ENCODE results near the gene CASZ1.

DNA sequence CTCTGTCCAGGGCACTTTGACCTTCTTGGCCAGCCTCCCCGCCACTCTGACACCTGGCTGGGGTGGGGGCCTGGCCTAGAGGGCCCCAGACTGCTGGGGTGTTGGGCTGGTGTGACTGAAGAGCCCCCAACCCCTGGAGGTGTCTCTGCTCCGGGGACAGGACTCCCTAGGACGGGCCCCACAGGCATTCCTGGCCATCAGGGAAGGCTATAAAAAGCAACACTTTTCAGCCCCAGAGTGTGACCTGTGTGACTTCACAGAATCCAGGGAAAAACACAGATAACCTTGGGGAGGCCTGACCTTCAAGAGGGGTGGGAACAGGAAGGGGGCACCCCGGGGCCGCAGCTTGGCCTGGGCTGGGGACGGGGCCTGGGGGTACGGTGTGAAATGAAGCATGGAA, 24.0 kb upstream of the CASZ1 start:
- TF ChIP-seq SMC3 (IDR thresholded peaks at IDR 0.05) (no peak), SREBF2 (IDR thresholded peaks at IDR 0.05) (no peak), HOXA7 (CRISPR knock-in tag; IDR thresholded peaks at IDR 0.05) (no peak), RCOR1 (IDR thresholded peaks at IDR 0.05; ENCODE audit: low read depth, low read length) (no peak)
- TF ChIP-seq, protein P1, sequence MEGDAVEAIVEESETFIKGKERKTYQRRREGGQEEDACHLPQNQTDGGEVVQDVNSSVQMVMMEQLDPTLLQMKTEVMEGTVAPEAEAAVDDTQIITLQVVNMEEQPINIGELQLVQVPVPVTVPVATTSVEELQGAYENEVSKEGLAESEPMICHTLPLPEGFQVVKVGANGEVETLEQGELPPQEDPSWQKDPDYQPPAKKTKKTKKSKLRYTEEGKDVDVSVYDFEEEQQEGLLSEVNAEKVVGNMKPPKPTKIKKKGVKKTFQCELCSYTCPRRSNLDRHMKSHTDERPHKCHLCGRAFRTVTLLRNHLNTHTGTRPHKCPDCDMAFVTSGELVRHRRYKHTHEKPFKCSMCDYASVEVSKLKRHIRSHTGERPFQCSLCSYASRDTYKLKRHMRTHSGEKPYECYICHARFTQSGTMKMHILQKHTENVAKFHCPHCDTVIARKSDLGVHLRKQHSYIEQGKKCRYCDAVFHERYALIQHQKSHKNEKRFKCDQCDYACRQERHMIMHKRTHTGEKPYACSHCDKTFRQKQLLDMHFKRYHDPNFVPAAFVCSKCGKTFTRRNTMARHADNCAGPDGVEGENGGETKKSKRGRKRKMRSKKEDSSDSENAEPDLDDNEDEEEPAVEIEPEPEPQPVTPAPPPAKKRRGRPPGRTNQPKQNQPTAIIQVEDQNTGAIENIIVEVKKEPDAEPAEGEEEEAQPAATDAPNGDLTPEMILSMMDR (IDR thresholded peaks at IDR 0.05): no peak
